Epithelial cell of esophagus (primary cell): ENCODE measurements around the gene FCRL3.
"Not testable (repeated sequence)": the region's sequence is repeated elsewhere in the genome, so short reads cannot be mapped to it uniquely, and the experiment has no call there.

Experiments used
- DNase-seq: peaks from one replicate; pipeline ENCODE4 v3.0.0; 2010; ENCODE audit warnings: low read depth
- H3K4me3 ChIP-seq: 2 replicates; pipeline ENCODE4 v1.5.1; 2011; ENCODE audit warnings: mild to moderate bottlenecking, low read length, control low read depth
- CTCF ChIP-seq: IDR thresholded peaks from 2 replicates; pipeline ENCODE4 v1.5.1; 2011; ENCODE audit warnings: low read depth, mild to moderate bottlenecking, low read length, control low read depth, inconsistent platforms; ENCODE audit not compliant: insufficient read depth; ENCODE audit errors: missing control alignments

FCRL3 gene, protein sequence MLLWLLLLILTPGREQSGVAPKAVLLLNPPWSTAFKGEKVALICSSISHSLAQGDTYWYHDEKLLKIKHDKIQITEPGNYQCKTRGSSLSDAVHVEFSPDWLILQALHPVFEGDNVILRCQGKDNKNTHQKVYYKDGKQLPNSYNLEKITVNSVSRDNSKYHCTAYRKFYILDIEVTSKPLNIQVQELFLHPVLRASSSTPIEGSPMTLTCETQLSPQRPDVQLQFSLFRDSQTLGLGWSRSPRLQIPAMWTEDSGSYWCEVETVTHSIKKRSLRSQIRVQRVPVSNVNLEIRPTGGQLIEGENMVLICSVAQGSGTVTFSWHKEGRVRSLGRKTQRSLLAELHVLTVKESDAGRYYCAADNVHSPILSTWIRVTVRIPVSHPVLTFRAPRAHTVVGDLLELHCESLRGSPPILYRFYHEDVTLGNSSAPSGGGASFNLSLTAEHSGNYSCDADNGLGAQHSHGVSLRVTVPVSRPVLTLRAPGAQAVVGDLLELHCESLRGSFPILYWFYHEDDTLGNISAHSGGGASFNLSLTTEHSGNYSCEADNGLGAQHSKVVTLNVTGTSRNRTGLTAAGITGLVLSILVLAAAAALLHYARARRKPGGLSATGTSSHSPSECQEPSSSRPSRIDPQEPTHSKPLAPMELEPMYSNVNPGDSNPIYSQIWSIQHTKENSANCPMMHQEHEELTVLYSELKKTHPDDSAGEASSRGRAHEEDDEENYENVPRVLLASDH

GRCh38 chr1:157700732-157701131 lies at the start of gene FCRL3:
Gene FCRL3, minus strand, starts transcription at chr1:157700769. Its CDS starts 280 bp downstream, at chr1:157700489.
- H3K4me3 ChIP-seq: no peak within 1 kb of the TSS
- no peak for DNase-seq
- no peak for TF ChIP-seq CTCF

- H3K4me3 ChIP-seq: no peak overlapping the region
- no peak for DNase-seq
- no peak for TF ChIP-seq CTCF
These were observed 47.8 kb upstream of the FCRL3 start for GRCh38 chr1:157748262-157748817.

- no peak for TF ChIP-seq CTCF
- no peak overlapping the region for H3K4me3 ChIP-seq
- DNase-seq: peak; percentile 60
These were observed 38.8 kb upstream of the FCRL3 start for GRCh38 chr1:157739229-157739901.

DNA sequence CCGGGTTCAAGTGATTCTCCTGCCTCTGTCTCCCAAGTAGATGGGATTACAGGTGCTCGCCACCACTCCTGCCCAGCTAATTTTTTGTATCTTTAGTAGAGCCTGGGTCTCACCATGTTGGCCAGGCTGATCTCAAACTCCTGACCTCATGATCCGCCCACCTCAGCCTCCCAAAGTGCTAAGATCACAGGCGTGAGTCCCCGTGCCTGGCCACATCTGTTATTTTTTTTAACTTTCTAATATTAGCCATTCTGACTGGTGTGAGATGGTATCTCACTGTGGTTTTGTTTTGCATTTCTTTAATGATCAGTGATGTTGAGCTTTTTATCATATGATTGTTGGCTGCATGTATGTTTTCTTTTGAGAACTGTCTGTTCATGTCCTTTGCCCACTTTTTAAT lies 35.4 kb upstream of the FCRL3 start:
- H3K4me3 ChIP-seq, DNase-seq: not testable (repeated sequence)

DNA sequence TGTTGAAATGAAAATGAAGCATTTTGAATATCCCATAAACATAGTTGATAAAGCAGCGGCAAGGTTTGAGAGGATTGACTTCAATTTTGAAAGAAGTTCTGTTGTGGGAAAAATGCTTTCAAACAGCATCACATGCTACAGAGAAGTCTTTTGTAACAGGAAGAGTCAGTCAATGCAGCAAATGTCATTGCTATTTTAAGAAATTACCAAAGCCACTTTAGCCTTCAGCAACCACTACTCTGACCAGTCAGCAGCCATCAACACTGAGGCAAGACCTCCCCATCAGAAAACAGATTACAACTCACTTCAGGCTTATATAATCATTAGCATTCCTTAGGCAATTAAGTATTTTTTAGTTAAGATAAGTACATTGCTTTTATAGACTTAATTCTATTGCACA lies 33.8 kb upstream of the FCRL3 start:
- H3K4me3 ChIP-seq: no peak overlapping the region
- TF ChIP-seq CTCF: no peak
- no peak for DNase-seq

DNA sequence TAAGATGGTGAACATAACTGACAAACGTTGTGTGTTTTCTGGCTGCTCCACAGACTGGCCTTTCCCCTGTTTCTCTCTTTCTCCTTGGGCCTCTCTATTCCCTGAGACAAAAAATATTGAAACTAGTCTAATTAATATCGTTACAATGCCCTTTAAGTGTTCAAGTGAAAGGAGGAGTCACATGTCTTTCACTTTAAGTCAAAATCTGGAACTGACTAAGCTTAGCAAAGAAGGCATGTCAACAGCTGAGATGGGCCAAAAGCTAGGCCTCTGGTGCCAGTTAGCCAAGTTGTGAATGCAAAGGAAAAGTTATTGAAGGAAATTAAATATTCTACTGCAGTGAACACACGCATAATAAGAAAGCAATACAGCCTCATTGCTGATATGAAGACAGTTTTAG lies 32.2 kb upstream of the FCRL3 start:
- TF ChIP-seq CTCF: no peak
- no peak for DNase-seq
- H3K4me3 ChIP-seq: no peak overlapping the region

DNA sequence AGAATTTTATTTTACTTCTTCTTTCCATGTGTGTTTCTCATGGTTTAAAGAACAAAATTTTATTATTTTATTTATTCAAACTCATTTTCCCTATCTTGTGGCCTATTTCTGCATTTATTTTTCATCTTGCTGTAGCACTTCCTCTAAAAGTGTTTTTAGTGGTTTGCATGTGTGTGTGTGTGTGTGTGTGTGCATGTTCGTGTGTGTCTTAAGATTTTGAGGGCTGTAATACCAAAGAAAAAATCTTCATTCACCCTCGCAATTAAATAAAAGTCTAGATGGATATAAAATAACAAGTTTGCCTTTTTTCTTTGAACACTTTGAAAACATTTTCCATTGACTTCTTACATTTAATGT lies 24.6 kb upstream of the FCRL3 start:
- DNase-seq: no peak
- TF ChIP-seq CTCF: no peak
- H3K4me3 ChIP-seq: no peak overlapping the region
